OCI-LY7 (cell line): ENCODE data around the gene PSMB5. TPM values are rescaled to one million over a fixed set of nuclear protein-coding genes. Genes with fewer than 3 reads are reported as not detected.
A peak's percentile ranks its signal among the peaks of the same experiment; 100 is the strongest.

ENCODE experiments used
- BruUV-seq: library from RNA; stranded (reverse); fragments of 400-500 nt; replicated peaks from 2 replicates; lab custom pipeline; 2021; lab: Mats Ljungman, UMichigan
- CTCF ChIA-PET: fragments of 300-600 bp; sonication (Branson Sonifier 250); formaldehyde crosslinking; loops from one replicate; lab custom pipeline; 2022; ENCODE audit warnings: antibody characterized with exemption; ENCODE audit not compliant: unreplicated experiment; lab: Charles Lee
- POLR2A ChIA-PET: fragments of 300-600 bp; sonication (Branson Sonifier 250); formaldehyde crosslinking; loops from one replicate; lab custom pipeline; 2022; ENCODE audit warnings: antibody characterized with exemption; lab: Charles Lee
- DNase-seq: peaks from one replicate; pipeline ENCODE4 v3.0.0-alpha.2; 2015; ENCODE audit warnings: low spot score
- H2AFZ ChIP-seq: fragments of 200-600 bp; sonication (generic), shearing (Covaris generic); 2 replicates; pipeline ENCODE4 v1.6.1; 2014; ENCODE audit warnings: mild to moderate bottlenecking, antibody characterized with exemption, low read length, moderate library complexity
- H3K27ac ChIP-seq: fragments of 200-600 bp; sonication (generic); 2 replicates; pipeline ENCODE4 v1.5.1; 2014; ENCODE audit warnings: mixed run types, low read depth, mild to moderate bottlenecking, moderate library complexity, low read length, inconsistent platforms; ENCODE audit not compliant: poor library complexity, severe bottlenecking
- H3K36me3 ChIP-seq: fragments of 200-600 bp; sonication (generic); 2 replicates; pipeline ENCODE4 v1.6.1; 2014; ENCODE audit warnings: mild to moderate bottlenecking, antibody characterized with exemption, low read length, moderate library complexity, mixed read lengths; ENCODE audit not compliant: insufficient read depth
- H3K4me1 ChIP-seq: fragments of 200-600 bp; sonication (generic); 2 replicates; pipeline ENCODE4 v1.5.1; 2014; ENCODE audit warnings: mild to moderate bottlenecking, low read length; ENCODE audit not compliant: insufficient read depth, poor library complexity, severe bottlenecking
- H3K4me2 ChIP-seq: fragments of 200-600 bp; sonication (generic); 2 replicates; pipeline ENCODE4 v1.6.1; 2014; ENCODE audit warnings: mild to moderate bottlenecking, low read length
- H3K4me3 ChIP-seq: fragments of 200-600 bp; sonication (generic); 2 replicates; pipeline ENCODE4 v1.5.1; 2014; ENCODE audit warnings: mild to moderate bottlenecking, low read depth, low read length; ENCODE audit not compliant: poor library complexity, severe bottlenecking
- H3K79me2 ChIP-seq: fragments of 200-600 bp; sonication (generic); 2 replicates; pipeline ENCODE4 v1.6.1; 2016; ENCODE audit warnings: low read depth, mild to moderate bottlenecking, low read length, moderate library complexity, mixed read lengths; ENCODE audit not compliant: insufficient read depth
- H3K9me2 ChIP-seq: fragments of 200-600 bp; sonication (generic); 2 replicates; pipeline ENCODE4 v1.6.1; 2016; ENCODE audit warnings: mild to moderate bottlenecking, low read length, mixed read lengths; ENCODE audit not compliant: insufficient read depth
- H3K9me3 ChIP-seq: fragments of 200-600 bp; sonication (generic); 2 replicates; pipeline ENCODE4 v1.6.1; 2014; ENCODE audit warnings: mild to moderate bottlenecking, mixed run types, low read length, mixed read lengths
- H4K20me1 ChIP-seq: fragments of 200-600 bp; sonication (generic); 2 replicates; pipeline ENCODE4 v1.6.1; 2014; ENCODE audit warnings: mild to moderate bottlenecking, antibody characterized with exemption, low read length, moderate library complexity, mixed read lengths; ENCODE audit not compliant: insufficient read depth
- CTCF ChIP-seq: fragments of 200-600 bp; sonication (generic); conservative IDR thresholded peaks from 2 replicates; pipeline ENCODE4 v1.5.1; 2014; ENCODE audit warnings: mild to moderate bottlenecking, antibody characterized with exemption, low read length, moderate library complexity, mixed read lengths
- EZH2phosphoT487 ChIP-seq: fragments of 200-600 bp; sonication (generic); IDR thresholded peaks from 2 replicates; pipeline ENCODE4 v1.6.1; 2018; ENCODE audit warnings: low read depth, borderline replicate concordance, mild to moderate bottlenecking, mixed run types, antibody characterized with exemption, low read length, moderate library complexity, mixed read lengths
- intact Hi-C: fragments of 100-400 bp; cut with micrococcal nuclease; formaldehyde crosslinking; loops from one replicate; pipeline ENCODE4 v1.10.0; 2022; ENCODE audit not compliant: unreplicated experiment
- total RNA-seq, 2 experiments: library from RNA; depleted of rRNA in 1 of 2; stranded (reverse); fragments of >200 nt in 1 of 2; shearing (Covaris generic) in 1 of 2; gene quantifications; 2 replicates each; pipeline ENCODE4 v1.2.3, GENCODE V29; 2014 to 2022

PSMB5 gene
- total RNA-seq, 2 experiments from 2014 or later = 111 to 122 TPM

GRCh38 chr14:23040100-23040499 is 5.4 kb upstream of the PSMB5 start:
- ChIA-PET CTCF (no interaction called here), POLR2A (interaction anchor here (0.6 kb wide), 1 partner anchor 87 kb away, joined by 4 read pairs; no protein-coding TSS in a partner anchor)
- H3K9me3 ChIP-seq = no peaks in the 10 kb centered on the region
- no peaks in the 10 kb centered on the region for H3K36me3 ChIP-seq
- no peak overlapping the region for H3K27ac ChIP-seq
- intact Hi-C loops = no loop called here
- H3K4me3 ChIP-seq = no peak overlapping the region
- no peaks in the 10 kb centered on the region for H3K79me2 ChIP-seq
- no peak overlapping the region for H3K4me2 ChIP-seq
- no TSS peak for BruUV-seq
- H2AFZ ChIP-seq = no peak overlapping the region
- H3K4me1 ChIP-seq = peaks cover 8% of the 10 kb centered on the region
- H4K20me1 ChIP-seq = no peaks in the 10 kb centered on the region
- no peaks in the 10 kb centered on the region for H3K9me2 ChIP-seq
- TF ChIP-seq CTCF = no peak
- TF ChIP-seq EZH2phosphoT487 = no peak
- DNase-seq = no peak

DNA sequence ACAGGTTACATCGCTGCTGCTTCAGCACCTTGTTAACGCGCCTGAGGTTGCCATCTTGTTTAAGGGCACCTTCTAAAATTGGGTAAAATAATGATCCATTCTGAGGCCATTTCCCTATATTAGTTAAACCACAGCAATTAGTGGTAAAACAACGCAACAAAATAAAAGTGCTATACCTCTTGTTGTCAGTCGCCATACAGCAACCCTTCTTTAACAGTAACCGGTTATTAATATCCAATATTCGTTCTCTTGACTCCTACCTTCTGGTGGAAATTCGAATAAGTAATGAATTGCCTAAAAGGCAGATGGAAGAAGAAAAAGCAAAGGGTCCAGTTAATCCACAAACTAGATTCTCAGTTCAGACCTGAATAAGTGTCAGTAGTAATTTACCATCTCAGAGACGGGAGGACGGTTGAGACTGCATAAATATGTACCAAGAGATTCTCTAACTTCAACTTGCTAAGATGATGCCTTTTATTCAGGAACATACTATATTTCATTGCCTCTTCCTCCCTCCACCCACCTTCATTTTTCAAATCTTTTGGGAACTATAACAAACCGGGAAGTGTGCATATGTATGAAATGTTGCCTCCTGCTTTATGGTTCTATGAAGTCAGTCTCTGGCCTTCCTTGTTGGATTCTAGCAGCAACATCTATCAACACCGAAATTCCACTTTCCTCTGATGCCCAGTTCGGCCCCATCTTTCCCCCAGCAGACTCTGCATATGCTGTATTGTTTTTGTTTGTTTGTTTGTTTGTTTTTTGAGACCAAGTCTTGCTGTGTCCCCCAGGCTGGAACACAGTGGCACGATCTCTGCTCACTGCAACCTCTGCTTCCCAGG is 824 bp upstream of the PSMB5 start:
- Histone ChIP-seq H3K9me3 (no peaks in the 10 kb centered on the region), H3K9me2 (no peaks in the 10 kb centered on the region), H3K4me2 (peak overlapping the region; percentile 85), H3K36me3 (peaks cover 30% of the 10 kb centered on the region), H3K4me3 (peak overlapping the region; percentile 84), H3K4me1 (peaks cover 18% of the 10 kb centered on the region), H3K79me2 (peaks cover 27% of the 10 kb centered on the region; the same call in 1 of the 2 replicates), H4K20me1 (no peaks in the 10 kb centered on the region), H2AFZ (peak overlapping the region; percentile 99), H3K27ac (peak overlapping the region; percentile 72)
- no peak for DNase-seq
- BruUV-seq = no TSS peak
- POLR2A ChIA-PET = interaction anchor here (0.7 kb wide), 1 partner anchor 88 kb away, joined by 3 read pairs; no protein-coding TSS in a partner anchor
- TF ChIP-seq CTCF = no peak
- TF ChIP-seq EZH2phosphoT487 = no peak
- intact Hi-C loops = loop anchor here (1.0 kb wide), 1 partner anchor 28 kb away; no protein-coding TSS in a partner anchor
- CTCF ChIA-PET = no interaction called here
